ENCODE measurements around the gene CAMSAP1.
A peak's percentile ranks its signal among the peaks of the same experiment; 100 is the strongest.

The CAMSAP1 gene

GRCh38 chr9:135809166-135809565 is 98.2 kb downstream of the CAMSAP1 start:
- no peak for DNase-seq

- DNase-seq = no peak
These were observed 101.8 kb downstream of the CAMSAP1 start for GRCh38 chr9:135805422-135806022.

GRCh38 chr9:135804581-135805421 is 102.5 kb downstream of the CAMSAP1 start:
- no peak for DNase-seq

- DNase-seq = no peak
These were observed 103.9 kb downstream of the CAMSAP1 start for GRCh38 chr9:135803441-135803840.

GRCh38 chr9:135802876-135803419 is 104.4 kb downstream of the CAMSAP1 start:
- DNase-seq = no peak

- no peak for DNase-seq
These were observed 106.3 kb downstream of the CAMSAP1 start for GRCh38 chr9:135801070-135801469.

GRCh38 chr9:135799261-135799660 is 108.1 kb downstream of the CAMSAP1 start:
- DNase-seq = no peak

GRCh38 chr9:135798263-135798585 is 109.1 kb downstream of the CAMSAP1 start:
- no peak for DNase-seq

GRCh38 chr9:135797507-135798262 is 109.7 kb downstream of the CAMSAP1 start:
- peak; percentile 30 for DNase-seq

- no peak for DNase-seq
These were observed 110.4 kb downstream of the CAMSAP1 start for GRCh38 chr9:135796784-135797485.

- DNase-seq = no peak
These were observed 112.0 kb downstream of the CAMSAP1 start for GRCh38 chr9:135795391-135795790.

- no peak for DNase-seq
These were observed 112.9 kb downstream of the CAMSAP1 start for GRCh38 chr9:135794361-135794885.

- no peak for DNase-seq
These were observed 113.3 kb downstream of the CAMSAP1 start for GRCh38 chr9:135794057-135794335.

- no peak for DNase-seq
These were observed 113.9 kb downstream of the CAMSAP1 start for GRCh38 chr9:135793221-135794056.

- no peak for DNase-seq
These were observed 114.8 kb downstream of the CAMSAP1 start for GRCh38 chr9:135792268-135793128.

GRCh38 chr9:135791431-135792267 is 115.7 kb downstream of the CAMSAP1 start:
- no peak for DNase-seq

- no peak for DNase-seq
These were observed 116.5 kb downstream of the CAMSAP1 start for GRCh38 chr9:135790850-135791249.

GRCh38 chr9:135790356-135790755 is 117.0 kb downstream of the CAMSAP1 start:
- DNase-seq = no peak

- DNase-seq = no peak
These were observed 117.5 kb downstream of the CAMSAP1 start for GRCh38 chr9:135789838-135790291.
